HG03354 (cell line): ENCODE data around the gene ATXN2L.

Experiments
- ATAC-seq: cut with Tn5 transposase; IDR thresholded peaks from one replicate; pipeline ENCODE4 v1.9.1; 2021; ENCODE audit warnings: mild to moderate bottlenecking; ENCODE audit not compliant: unreplicated experiment, poor library complexity, severe bottlenecking

The ATXN2L gene

GRCh38 chr16:28883221-28883996 lies 60.6 kb downstream of the ATXN2L start:
- no peak for ATAC-seq

- ATAC-seq = no peak
Observed at GRCh38 chr16:28884045-28884444, 61.2 kb downstream of the ATXN2L start.
